ENCODE results near the gene MAP7D1. TPM values are rescaled to one million over a fixed set of nuclear protein-coding genes. Genes with fewer than 3 reads are reported as not detected.

The MAP7D1 gene
- total RNA-seq, 1 donor = 142 TPM

DNA sequence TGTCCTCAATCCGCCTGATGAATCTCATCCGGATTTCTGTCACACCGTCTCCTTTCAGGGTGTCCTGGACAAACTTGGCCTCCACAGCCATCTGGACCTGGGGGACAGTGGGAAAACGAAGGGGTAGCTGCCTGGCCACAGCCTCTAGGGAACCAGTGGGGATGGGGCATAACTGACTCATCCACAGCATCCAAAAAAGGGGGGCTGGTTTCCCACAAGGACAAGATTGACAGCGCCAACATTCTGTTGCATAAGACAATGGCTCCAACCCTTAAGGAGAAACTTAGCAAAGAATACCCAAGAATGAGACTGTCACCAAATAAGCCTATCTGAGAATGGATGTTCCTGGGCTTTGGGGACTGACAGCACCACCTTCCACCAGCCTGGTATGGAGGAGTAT lies 18.7 kb upstream of the MAP7D1 start:
- no peaks in the 10 kb centered on the region for H3K27me3 ChIP-seq (ENCODE audit: insufficient read depth, low read length)
- H3K9me3 ChIP-seq (ENCODE audit: low read depth, low read length) = no peaks in the 10 kb centered on the region
- no peak overlapping the region for H3K4me3 ChIP-seq (ENCODE audit: low read length)
- peaks cover 9% of the 10 kb centered on the region for H3K4me1 ChIP-seq (ENCODE audit: insufficient read depth, low read length)

GRCh38 chr1:36137776-36138175 lies 18.2 kb upstream of the MAP7D1 start:
- no peaks in the 10 kb centered on the region for H3K27me3 ChIP-seq (ENCODE audit: insufficient read depth, low read length)
- H3K4me1 ChIP-seq (ENCODE audit: insufficient read depth, low read length) = peaks cover 15% of the 10 kb centered on the region
- no peaks in the 10 kb centered on the region for H3K9me3 ChIP-seq (ENCODE audit: low read depth, low read length)
- no peak overlapping the region for H3K4me3 ChIP-seq (ENCODE audit: low read length)

DNA sequence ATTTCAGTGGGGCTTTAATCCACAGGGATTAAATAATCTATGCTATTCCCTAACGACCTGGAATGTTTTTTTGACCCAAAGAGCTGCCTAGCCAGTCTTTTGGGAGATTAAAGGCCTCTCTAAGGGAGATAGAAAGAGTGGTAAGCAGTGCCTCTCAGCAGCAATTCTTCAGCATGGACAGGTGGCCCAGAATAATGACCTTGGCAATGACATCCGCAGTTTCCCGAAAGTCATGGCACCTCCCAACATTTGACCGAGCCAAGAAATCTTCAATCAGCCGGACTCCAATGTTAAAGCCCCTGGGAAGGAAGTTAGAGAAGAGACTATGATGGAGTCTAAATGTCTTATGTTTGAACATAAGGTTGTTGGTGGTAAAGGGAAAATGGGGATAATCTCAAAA lies 16.4 kb upstream of the MAP7D1 start:
- Histone ChIP-seq H3K4me3 (ENCODE audit: low read length) (no peak overlapping the region), H3K27me3 (ENCODE audit: insufficient read depth, low read length) (no peaks in the 10 kb centered on the region), H3K4me1 (ENCODE audit: insufficient read depth, low read length) (peaks cover 14% of the 10 kb centered on the region), H3K9me3 (ENCODE audit: low read depth, low read length) (no peaks in the 10 kb centered on the region)

DNA sequence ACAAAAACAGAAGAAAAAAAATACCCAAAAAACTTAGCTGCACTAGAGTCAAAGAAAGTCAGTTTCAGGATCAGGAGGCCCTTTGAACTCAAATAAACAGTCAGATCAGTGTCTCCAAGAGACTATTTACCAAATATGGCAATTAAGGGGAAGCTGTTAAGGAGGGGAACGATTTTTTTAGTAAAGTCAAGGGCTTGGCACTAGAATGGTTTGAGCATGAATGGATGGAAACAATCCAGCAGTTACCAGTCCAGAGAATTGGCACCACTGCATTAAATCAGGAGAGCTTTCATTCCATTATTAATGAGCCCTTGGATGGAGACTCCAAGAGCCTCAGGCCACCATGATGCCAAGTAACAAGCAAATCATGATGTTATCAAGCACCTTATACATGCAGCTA lies 13.8 kb upstream of the MAP7D1 start:
- Histone ChIP-seq H3K27me3 (ENCODE audit: insufficient read depth, low read length) (no peaks in the 10 kb centered on the region), H3K4me1 (ENCODE audit: insufficient read depth, low read length) (peaks cover 9% of the 10 kb centered on the region), H3K4me3 (ENCODE audit: low read length) (no peak overlapping the region), H3K9me3 (ENCODE audit: low read depth, low read length) (no peaks in the 10 kb centered on the region)

DNA sequence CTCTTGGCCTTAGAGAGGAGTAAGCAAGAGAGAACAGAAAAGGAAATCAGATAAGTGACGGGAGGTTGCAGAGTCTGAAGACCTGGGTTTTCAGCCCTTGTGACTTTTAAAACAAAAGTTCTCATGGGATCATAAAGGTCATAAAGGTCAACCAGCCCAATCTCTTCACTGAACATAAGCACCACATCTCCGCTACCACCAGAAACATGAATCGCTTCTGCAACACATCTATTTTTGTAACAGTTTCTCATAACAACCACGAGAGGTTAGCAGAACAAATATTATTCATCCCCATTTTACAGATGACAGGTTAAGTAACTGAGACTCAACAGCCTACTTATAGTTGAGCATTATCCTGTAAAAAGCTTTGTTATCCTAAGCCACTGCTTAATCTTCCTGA lies 12.5 kb upstream of the MAP7D1 start:
- H3K9me3 ChIP-seq (ENCODE audit: low read depth, low read length) = no peaks in the 10 kb centered on the region
- no peaks in the 10 kb centered on the region for H3K27me3 ChIP-seq (ENCODE audit: insufficient read depth, low read length)
- peaks cover 22% of the 10 kb centered on the region for H3K4me1 ChIP-seq (ENCODE audit: insufficient read depth, low read length)
- no peak overlapping the region for H3K4me3 ChIP-seq (ENCODE audit: low read length)

- H3K9me3 ChIP-seq (ENCODE audit: low read depth, low read length) = no peaks in the 10 kb centered on the region
- peaks cover 26% of the 10 kb centered on the region for H3K4me1 ChIP-seq (ENCODE audit: insufficient read depth, low read length)
- no peak overlapping the region for H3K4me3 ChIP-seq (ENCODE audit: low read length)
- no peaks in the 10 kb centered on the region for H3K27me3 ChIP-seq (ENCODE audit: insufficient read depth, low read length)
These were observed 11.5 kb upstream of the MAP7D1 start for GRCh38 chr1:36144413-36144812.

GRCh38 chr1:36148821-36149236 lies 7.1 kb upstream of the MAP7D1 start:
- Histone ChIP-seq H3K9me3 (ENCODE audit: low read depth, low read length) (no peaks in the 10 kb centered on the region), H3K4me1 (ENCODE audit: insufficient read depth, low read length) (peaks cover 56% of the 10 kb centered on the region), H3K4me3 (ENCODE audit: low read length) (peak overlapping the region; percentile 80), H3K27me3 (ENCODE audit: insufficient read depth, low read length) (no peaks in the 10 kb centered on the region)

DNA sequence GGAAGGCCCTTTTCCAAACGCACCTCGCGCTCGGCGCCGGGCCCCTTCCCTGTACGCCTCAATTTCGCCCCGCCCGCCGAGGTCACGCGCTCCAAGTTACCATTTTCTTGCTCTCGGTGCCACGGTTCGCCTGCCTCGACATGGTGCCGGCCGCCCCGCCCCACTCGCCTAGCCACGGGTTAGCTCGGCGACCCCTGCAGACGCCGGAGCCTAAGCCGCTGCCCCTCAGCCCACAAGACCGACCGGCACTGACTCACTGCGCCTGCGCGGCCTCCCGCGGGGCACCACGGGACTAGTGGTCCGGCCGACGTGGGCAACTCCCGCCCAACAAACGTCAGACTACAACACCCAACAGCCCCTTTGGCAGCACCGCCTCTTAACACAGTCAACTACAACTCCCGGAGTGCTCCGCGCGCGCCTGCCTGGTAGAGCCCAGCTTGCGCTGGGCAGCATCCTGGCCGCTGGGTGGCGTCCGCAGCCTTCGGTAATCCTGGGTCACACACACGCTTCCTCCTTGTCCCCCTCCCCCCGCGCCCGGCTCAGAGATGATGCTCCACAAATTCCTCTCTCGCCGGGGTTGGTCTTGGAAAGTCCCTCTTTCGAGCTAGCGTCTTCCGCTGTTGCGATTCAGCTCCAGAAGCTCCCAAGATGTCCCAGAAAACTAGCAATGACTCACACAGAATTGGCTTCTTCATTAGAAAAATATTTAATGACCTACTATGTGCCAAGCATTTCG lies 6.6 kb upstream of the MAP7D1 start, which contains the start of gene TRAPPC3:
TSS of gene TRAPPC3 (minus strand) at position 250 of the 736 bp plus-strand sequence. CDS start at position 142, 108 bp downstream.
- Histone ChIP-seq H3K27me3 (ENCODE audit: insufficient read depth, low read length) (no peaks in the 10 kb centered on the region), H3K9me3 (ENCODE audit: low read depth, low read length) (no peaks in the 10 kb centered on the region), H3K4me3 (ENCODE audit: low read length) (peak within 1 kb of the TSS; percentile 80), H3K4me1 (ENCODE audit: insufficient read depth, low read length) (peaks cover 58% of the 10 kb centered on the region)

- Histone ChIP-seq H3K4me3 (ENCODE audit: low read length) (no peak overlapping the region), H3K4me1 (ENCODE audit: insufficient read depth, low read length) (peaks cover 64% of the 10 kb centered on the region), H3K9me3 (ENCODE audit: low read depth, low read length) (no peaks in the 10 kb centered on the region), H3K27me3 (ENCODE audit: insufficient read depth, low read length) (no peaks in the 10 kb centered on the region)
These were observed 6.0 kb upstream of the MAP7D1 start for GRCh38 chr1:36149973-36150295.

GRCh38 chr1:36150296-36151133 lies 5.4 kb upstream of the MAP7D1 start:
- H3K4me3 ChIP-seq (ENCODE audit: low read length) = no peak overlapping the region
- no peaks in the 10 kb centered on the region for H3K9me3 ChIP-seq (ENCODE audit: low read depth, low read length)
- H3K27me3 ChIP-seq (ENCODE audit: insufficient read depth, low read length) = no peaks in the 10 kb centered on the region
- H3K4me1 ChIP-seq (ENCODE audit: insufficient read depth, low read length) = peaks cover 68% of the 10 kb centered on the region

DNA sequence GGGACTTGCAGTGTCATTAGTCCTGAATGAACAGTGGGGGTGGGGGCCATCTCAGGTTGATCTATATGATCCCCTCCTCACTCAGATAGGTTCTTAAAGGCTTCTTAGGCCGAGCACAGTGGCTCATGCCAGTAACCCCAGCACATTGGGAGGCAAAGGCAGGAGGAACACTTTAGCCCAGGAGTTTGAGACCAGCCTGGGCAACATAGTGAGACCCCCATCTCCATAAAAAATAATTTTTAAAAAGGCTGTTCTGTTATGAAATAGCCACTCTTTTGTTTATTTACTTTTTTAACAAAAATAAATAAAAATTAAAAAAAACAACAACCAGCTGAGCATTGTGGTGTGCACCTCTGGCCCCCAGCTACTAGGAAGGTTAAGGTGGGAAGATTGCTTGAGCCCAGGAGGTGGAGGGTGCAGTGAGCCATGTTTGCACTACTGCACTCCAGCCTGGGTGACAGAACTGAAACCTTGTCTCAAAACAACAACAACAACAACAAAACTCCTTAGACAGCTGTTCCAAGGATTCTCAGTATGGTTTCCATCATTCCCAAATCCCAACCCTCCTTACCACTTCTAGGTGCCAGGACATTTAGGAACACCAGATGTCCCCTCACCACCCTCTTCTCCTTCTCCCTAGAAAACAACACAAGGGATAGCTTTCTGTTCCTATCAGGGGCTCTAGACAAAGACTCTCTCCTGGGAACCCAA lies 4.7 kb upstream of the MAP7D1 start:
- Histone ChIP-seq H3K9me3 (ENCODE audit: low read depth, low read length) (no peaks in the 10 kb centered on the region), H3K4me1 (ENCODE audit: insufficient read depth, low read length) (peaks cover 68% of the 10 kb centered on the region), H3K4me3 (ENCODE audit: low read length) (no peak overlapping the region)

GRCh38 chr1:36151845-36152203 lies 4.1 kb upstream of the MAP7D1 start:
- Histone ChIP-seq H3K9me3 (ENCODE audit: low read depth, low read length) (no peaks in the 10 kb centered on the region), H3K4me3 (ENCODE audit: low read length) (no peak overlapping the region), H3K27me3 (ENCODE audit: insufficient read depth, low read length) (no peaks in the 10 kb centered on the region), H3K4me1 (ENCODE audit: insufficient read depth, low read length) (peaks cover 68% of the 10 kb centered on the region)

More for the DNA sequence above, 4.7 kb upstream of the MAP7D1 start:
- H3K27me3 ChIP-seq (ENCODE audit: insufficient read depth, low read length) = no peaks in the 10 kb centered on the region

DNA sequence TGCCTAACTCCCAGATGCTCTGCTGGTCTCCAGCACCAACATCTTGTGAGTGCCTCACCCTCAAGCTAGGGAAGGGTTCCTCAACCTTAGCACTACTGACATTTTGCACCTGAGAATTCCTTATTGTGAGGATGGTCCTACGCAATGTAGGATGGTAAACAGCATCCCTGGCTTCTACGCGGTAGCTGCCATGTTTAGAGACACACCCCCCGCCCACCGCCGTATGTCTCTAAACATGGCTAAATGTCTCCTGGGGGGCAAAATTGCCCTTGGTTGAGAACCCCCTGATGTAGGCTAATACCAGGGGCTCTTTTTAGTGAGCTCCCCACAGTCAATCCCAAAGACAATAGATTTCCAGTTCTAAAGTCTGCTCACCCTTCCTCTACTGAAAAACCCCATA lies 2.5 kb upstream of the MAP7D1 start:
- Histone ChIP-seq H3K27me3 (ENCODE audit: insufficient read depth, low read length) (no peaks in the 10 kb centered on the region), H3K9me3 (ENCODE audit: low read depth, low read length) (no peaks in the 10 kb centered on the region), H3K4me1 (ENCODE audit: insufficient read depth, low read length) (peaks cover 68% of the 10 kb centered on the region), H3K4me3 (ENCODE audit: low read length) (no peak overlapping the region)

DNA sequence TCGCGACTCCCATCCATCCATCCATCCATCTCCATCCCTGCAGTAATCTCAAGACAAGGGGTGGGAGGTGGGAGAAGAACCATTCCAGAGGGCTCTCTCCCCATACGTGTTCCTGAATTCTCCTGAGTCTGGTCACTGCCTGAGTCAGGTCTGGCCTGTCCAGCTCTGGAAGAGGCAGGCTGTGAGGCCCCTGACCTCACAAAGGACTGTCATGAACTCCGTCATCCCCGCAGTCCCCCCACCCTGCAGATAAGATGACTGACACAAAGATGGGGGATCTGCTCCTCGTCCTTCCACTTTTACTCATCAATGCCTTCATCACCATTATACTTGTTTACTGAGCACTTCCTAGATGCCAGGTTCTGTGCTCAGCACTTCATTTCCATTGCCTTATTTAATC lies 1.6 kb upstream of the MAP7D1 start:
- H3K27me3 ChIP-seq (ENCODE audit: insufficient read depth, low read length) = no peaks in the 10 kb centered on the region
- H3K4me3 ChIP-seq (ENCODE audit: low read length) = no peak overlapping the region
- peaks cover 73% of the 10 kb centered on the region for H3K4me1 ChIP-seq (ENCODE audit: insufficient read depth, low read length)
- no peaks in the 10 kb centered on the region for H3K9me3 ChIP-seq (ENCODE audit: low read depth, low read length)

- Histone ChIP-seq H3K27me3 (ENCODE audit: insufficient read depth, low read length) (no peaks in the 10 kb centered on the region), H3K9me3 (ENCODE audit: low read depth, low read length) (no peaks in the 10 kb centered on the region), H3K4me3 (ENCODE audit: low read length) (peak overlapping the region; percentile 82), H3K4me1 (ENCODE audit: insufficient read depth, low read length) (peaks cover 75% of the 10 kb centered on the region)
These were observed 1.1 kb upstream of the MAP7D1 start for GRCh38 chr1:36154765-36155407.
